H1 (cell line): Measurements from ENCODE around the gene SSU72. TPM values are rescaled to one million over a fixed set of nuclear protein-coding genes. Genes with fewer than 3 reads are reported as not detected.

Experiments used
- CTCF ChIA-PET: fragments of 300-600 bp; sonication (Branson Sonifier 250); formaldehyde crosslinking; loops from one replicate; lab custom pipeline; 2021; ENCODE audit not compliant: partially characterized antibody; lab: Charles Lee
- POLR2A ChIA-PET: fragments of 300-600 bp; sonication (Branson Sonifier 250); formaldehyde crosslinking; loops from one replicate; lab custom pipeline; 2021; ENCODE audit warnings: inconsistent platforms; ENCODE audit not compliant: partially characterized antibody; lab: Charles Lee
- DNase-seq, 2 experiments: peaks; one replicate each; pipeline versions ENCODE4 v3.0.0 to v3.0.0-alpha.2; 2010 to 2022; ENCODE audit warnings: low spot score in 2 of 2, low read depth in 1 of 2, mixed read lengths in 1 of 2
- FAIRE-seq: peaks from 2 replicates; lab custom pipeline; 2011; peaks lifted over from hg19 to GRCh38; lab: Jason Lieb, UNC
- H2AFZ ChIP-seq: 2 replicates; pipeline ENCODE4 v1.8.1; 2012; ENCODE audit warnings: low read length, inconsistent platforms
- H2AK5ac ChIP-seq: 2 replicates; pipeline ENCODE4 v1.6.1; 2013; ENCODE audit warnings: low read depth, low read length
- H2BK120ac ChIP-seq: replicated peaks from 2 replicates; pipeline ENCODE3; 2013; ENCODE audit warnings: low read depth, low read length, inconsistent platforms
- H2BK12ac ChIP-seq: 2 replicates; pipeline ENCODE4 v1.6.1; 2013; ENCODE audit warnings: low read depth, low read length
- H2BK15ac ChIP-seq: 2 replicates; pipeline ENCODE4 v1.6.1; 2013; ENCODE audit warnings: low read length
- H2BK20ac ChIP-seq: 2 replicates; pipeline ENCODE4 v1.6.1; 2013; ENCODE audit warnings: low read length
- H2BK5ac ChIP-seq: 2 replicates; pipeline ENCODE4 v1.6.1; 2013; ENCODE audit warnings: low read depth, low read length
- H3K14ac ChIP-seq: 2 replicates; pipeline ENCODE4 v1.6.1; 2013; ENCODE audit warnings: inconsistent platforms; ENCODE audit not compliant: insufficient read length
- H3K18ac ChIP-seq: 2 replicates; pipeline ENCODE4 v1.6.1; 2013; ENCODE audit warnings: low read length; ENCODE audit errors: extremely low read depth
- H3K23ac ChIP-seq: 2 replicates; pipeline ENCODE4 v1.6.1; 2013; ENCODE audit warnings: inconsistent platforms; ENCODE audit not compliant: insufficient read length
- H3K23me2 ChIP-seq: 2 replicates; pipeline ENCODE4 v1.6.1; 2013; ENCODE audit warnings: low read depth, low read length
- H3K27ac ChIP-seq: 2 replicates; pipeline ENCODE4 v1.6.1; 2011; ENCODE audit warnings: low read depth, low read length, inconsistent platforms
- H3K27me3 ChIP-seq, 4 experiments: replicated peaks in 1 of 4; 1 replicate in 1 of 4; 2 replicates in 3 of 4; pipeline versions ENCODE4 v1.6.1 to v1.8.1; 2011 to 2013; ENCODE audit warnings: low read length in 3 of 4, mild to moderate bottlenecking in 3 of 4, inconsistent platforms in 2 of 4, mixed read lengths in 2 of 4, moderate library complexity in 1 of 4; ENCODE audit not compliant: control insufficient read depth in 3 of 4, insufficient read depth in 3 of 4; ENCODE audit errors: extremely low read depth in 1 of 4
- H3K36me3 ChIP-seq, 4 experiments: 2 replicates each; pipeline versions ENCODE4 v1.6.1 to v1.8.1; 2011 to 2013; ENCODE audit warnings: mild to moderate bottlenecking in 4 of 4, low read length in 3 of 4, moderate library complexity in 2 of 4, control low read depth in 1 of 4, inconsistent platforms in 1 of 4; ENCODE audit not compliant: insufficient read depth in 4 of 4, control insufficient read depth in 2 of 4
- H3K4ac ChIP-seq: replicated peaks from 2 replicates; pipeline ENCODE3; 2013; ENCODE audit warnings: low read length, low read depth, mixed read lengths, inconsistent platforms; ENCODE audit not compliant: insufficient read length
- H3K4me1 ChIP-seq, 4 experiments: replicated peaks in 1 of 4; 1 replicate in 1 of 4; 2 replicates in 3 of 4; pipeline versions ENCODE4 v1.6.1 to v1.8.1; 2011 to 2013; ENCODE audit warnings: low read length in 3 of 4, inconsistent platforms in 2 of 4, mixed read lengths in 1 of 4; ENCODE audit not compliant: insufficient read depth in 4 of 4, control insufficient read depth in 3 of 4
- H3K4me2 ChIP-seq, 2 experiments: 2 replicates each; pipeline versions ENCODE4 v1.6.1 to v1.8.1; 2011 to 2013; ENCODE audit warnings: low read depth in 2 of 2, low read length in 2 of 2, control low read depth in 1 of 2, inconsistent platforms in 1 of 2, mild to moderate bottlenecking in 1 of 2; ENCODE audit not compliant: insufficient read depth in 1 of 2
- H3K4me3 ChIP-seq, 4 experiments: fragments of 200-600, 300-600 bp in 1 of 4; sonication (generic), shearing (Covaris generic), sonication (Bioruptor Twin) in 1 of 4; 2 replicates each; pipeline versions ENCODE4 v1.5.1 to v1.8.1; 2011 to 2016; ENCODE audit warnings: low read length in 4 of 4, low read depth in 3 of 4, control low read depth in 2 of 4, inconsistent platforms in 2 of 4, mild to moderate bottlenecking in 2 of 4, mixed read lengths in 1 of 4, moderate library complexity in 1 of 4; ENCODE audit not compliant: insufficient read depth in 2 of 4; ENCODE audit errors: extremely low read depth in 1 of 4
- H3K56ac ChIP-seq: replicated peaks from 2 replicates; pipeline ENCODE3; 2013; ENCODE audit warnings: low read depth, mild to moderate bottlenecking, mixed read lengths, low read length, inconsistent platforms; ENCODE audit not compliant: insufficient read length
- H3K79me1 ChIP-seq: 2 replicates; pipeline ENCODE4 v1.6.1; 2013; ENCODE audit warnings: low read depth, low read length, control low read depth
- H3K79me2 ChIP-seq, 2 experiments: 2 replicates each; pipeline versions ENCODE4 v1.6.1 to v1.8.1; 2012 to 2013; ENCODE audit warnings: low read length in 2 of 2, mild to moderate bottlenecking in 2 of 2, inconsistent platforms in 1 of 2; ENCODE audit not compliant: insufficient read depth in 2 of 2, control insufficient read depth in 1 of 2
- H3K9ac ChIP-seq, 4 experiments: replicated peaks in 1 of 4; 1 replicate in 1 of 4; 2 replicates in 3 of 4; pipeline versions ENCODE4 v1.6.1 to v1.8.1; 2011 to 2013; ENCODE audit warnings: low read depth in 3 of 4, low read length in 3 of 4, control low read depth in 2 of 4, mild to moderate bottlenecking in 2 of 4, moderate library complexity in 2 of 4, inconsistent platforms in 1 of 4; ENCODE audit errors: extremely low read depth in 1 of 4
- H3K9me3 ChIP-seq, 2 experiments: 2 replicates each; pipeline versions ENCODE4 v1.6.1 to v1.8.1; 2012 to 2013; ENCODE audit warnings: mild to moderate bottlenecking in 2 of 2, moderate library complexity in 2 of 2, control low read depth in 1 of 2, inconsistent platforms in 1 of 2, low read depth in 1 of 2, low read length in 1 of 2, mixed read lengths in 1 of 2; ENCODE audit not compliant: insufficient read depth in 2 of 2
- H4K20me1 ChIP-seq, 2 experiments: replicated peaks in 1 of 2; 2 replicates each; pipeline versions ENCODE3 to v1.8.1; 2011 to 2013; ENCODE audit warnings: inconsistent platforms in 2 of 2, low read length in 2 of 2, mild to moderate bottlenecking in 1 of 2; ENCODE audit not compliant: insufficient read depth in 2 of 2, control insufficient read depth in 1 of 2
- H4K5ac ChIP-seq: 2 replicates; pipeline ENCODE4 v1.6.1; 2013; ENCODE audit warnings: low read length, low read depth, mixed read lengths, inconsistent platforms; ENCODE audit not compliant: insufficient read length
- H4K8ac ChIP-seq: 2 replicates; pipeline ENCODE4 v1.8.0; 2013; ENCODE audit warnings: mild to moderate bottlenecking, moderate library complexity, low read length, inconsistent platforms; ENCODE audit not compliant: insufficient read depth; ENCODE audit errors: extremely low read depth
- H4K91ac ChIP-seq: replicated peaks from 2 replicates; pipeline ENCODE3; 2013; ENCODE audit warnings: low read length, mixed read lengths, inconsistent platforms; ENCODE audit not compliant: insufficient read length
- ASH2L ChIP-seq: fragments of 200-600, 300-600 bp; sonication (generic); IDR thresholded peaks from one replicate; pipeline ENCODE4 v1.7.1; 2017; ENCODE audit warnings: low read length
- CBX8 ChIP-seq: fragments of 300-800, 300-1000 bp; sonication (generic); IDR thresholded peaks from 2 replicates; pipeline ENCODE4 v1.7.1; 2016; ENCODE audit warnings: low read depth, low read length, borderline replicate concordance
- CEBPB ChIP-seq: IDR thresholded peaks from 2 replicates; pipeline ENCODE4 v1.6.1; 2012; ENCODE audit warnings: low read depth, low read length
- CREB1 ChIP-seq: IDR thresholded peaks from 2 replicates; pipeline ENCODE4 v1.6.1; 2012; ENCODE audit warnings: inconsistent platforms
- CTBP2 ChIP-seq: IDR thresholded peaks from 2 replicates; pipeline ENCODE4 v1.7.0; 2011; ENCODE audit warnings: borderline replicate concordance, mild to moderate bottlenecking, moderate library complexity, mixed read lengths, low read length; ENCODE audit not compliant: insufficient read depth, insufficient read length
- GABPA ChIP-seq: IDR thresholded peaks from 2 replicates; pipeline ENCODE4 v1.6.1; 2011; ENCODE audit warnings: mild to moderate bottlenecking, low read length, moderate library complexity, borderline replicate concordance; ENCODE audit not compliant: insufficient read depth
- POLR2AphosphoS5 ChIP-seq: IDR thresholded peaks from 2 replicates; pipeline ENCODE4 v1.6.1; 2011; ENCODE audit warnings: low read depth, low read length
- RAD21 ChIP-seq, 2 experiments: IDR thresholded peaks in 1 of 2; conservative IDR thresholded peaks in 1 of 2; 2 replicates each; pipeline ENCODE4 v1.6.1; 2011; ENCODE audit warnings: low read depth in 2 of 2, low read length in 2 of 2, improper control_type of control experiment in 1 of 2, inconsistent platforms in 1 of 2, mild to moderate bottlenecking in 1 of 2, moderate library complexity in 1 of 2
- SRF ChIP-seq: IDR thresholded peaks from 2 replicates; pipeline ENCODE4 v1.6.1; 2011; ENCODE audit warnings: mild to moderate bottlenecking, low read depth, low read length, moderate library complexity
- TCF12 ChIP-seq: IDR thresholded peaks from 2 replicates; pipeline ENCODE4 v1.6.1; 2011; ENCODE audit warnings: low read depth, mild to moderate bottlenecking, low read length
- YY1 ChIP-seq: IDR thresholded peaks from 2 replicates; pipeline ENCODE4 v1.6.1; 2011; ENCODE audit warnings: low read depth, mild to moderate bottlenecking, low read length
- ZNF274 ChIP-seq: IDR thresholded peaks from 2 replicates; pipeline ENCODE4 v1.7.0; 2012; ENCODE audit warnings: low read length, borderline replicate concordance; ENCODE audit errors: extremely low read depth
- WGBS, 2 experiments: shearing (Covaris generic) in 1 of 2; methylation state at CpG; one replicate each; pipeline versions ENCODE4 v1.1.6 to v1.1.7; 2013 to 2015; ENCODE audit warnings: low lambda C conversion rate in 2 of 2, mixed read lengths in 2 of 2, inconsistent platforms in 1 of 2, low coverage in 1 of 2, missing lambda C conversion rate in 1 of 2; ENCODE audit not compliant: insufficient replicate concordance in 2 of 2, insufficient coverage in 1 of 2, insufficient read length in 1 of 2; ENCODE audit errors: extremely low coverage in 1 of 2, missing lambda C conversion rate in 1 of 2; 5-methylcytosine and 5-hydroxymethylcytosine counted together
- polyA plus RNA-seq, 7 experiments: library from polyadenylated mRNA; depleted of rRNA in 3 of 7; stranded (reverse) in 5 of 7; unstranded in 2 of 7; fragments of >200 nt in 5 of 7; fragments of 200-250 nt in 2 of 7; gene quantifications; 1 replicate in 5 of 7; 2 replicates in 1 of 7; 4 replicates in 1 of 7; pipeline versions ENCODE4 v1.2.1 to v1.2.3, GENCODE V29; 2011 to 2013; ENCODE audit warnings: missing spikeins in 2 of 7, mixed read lengths in 2 of 7
- total RNA-seq: library from RNA; stranded (reverse); fragmentation: NEBNext Ultra II Directional; extraction: Animal tissue kit (Norgen Biotek cat#: 25700); gene quantifications from 2 replicates; pipeline ENCODE4 v1.2.1, GENCODE V29; 2021

The SSU72 gene
- total and polyA plus RNA-seq, 2 of the 8 experiments (the other 6 are each of a cell fraction or from before 2014, with no cell fraction given) = 110 to 165 TPM

- no peak within 1 kb of the TSS for H3K14ac ChIP-seq
- H3K18ac ChIP-seq = peak within 1 kb of the TSS; percentile 38; the same call in 1 of the 2 replicates
- peaks cover 0 to 2% of the 10 kb centered on the region in 2 experiments for H4K20me1 ChIP-seq
- no peak within 1 kb of the TSS for H2AK5ac ChIP-seq
- H2BK20ac ChIP-seq = no peak within 1 kb of the TSS
- H4K8ac ChIP-seq = peak within 1 kb of the TSS; percentile 93
- H2BK15ac ChIP-seq = no peak within 1 kb of the TSS
- H2BK12ac ChIP-seq = no peak within 1 kb of the TSS
- peak within 1 kb of the TSS; percentile 61 to 82 (median 76) for H3K4me3 ChIP-seq
- peak within 1 kb of the TSS; percentile 54 for H4K91ac ChIP-seq
- POLR2A ChIA-PET = interaction anchor here (0.6 to 1.6 kb wide), 7 partner anchors 12 to 201 kb away, joined by 3 to 5 read pairs (median 3); partner anchors contain the start of gene MRPL20
- no peaks in the 10 kb centered on the region for H3K27me3 ChIP-seq
- H3K79me1 ChIP-seq = no peaks in the 10 kb centered on the region
- FAIRE-seq (no peak), DNase-seq (peak; percentile 85 to 97)
- peak within 1 kb of the TSS; percentile 52 for H3K56ac ChIP-seq
- no peak within 1 kb of the TSS for H3K23ac ChIP-seq
- no peaks in the 10 kb centered on the region for H3K9me3 ChIP-seq
- CTCF ChIA-PET = no interaction called here
- H2BK120ac ChIP-seq = no peak within 1 kb of the TSS
- H4K5ac ChIP-seq = peak within 1 kb of the TSS; percentile 93
- no peaks in the 10 kb centered on the region for H3K36me3 ChIP-seq
- H3K4ac ChIP-seq = no peak within 1 kb of the TSS
- H3K27ac ChIP-seq = peak within 1 kb of the TSS; percentile 85
- no peaks in the 10 kb centered on the region; a peak in 1 of 7 replicates for H3K4me1 ChIP-seq
- peak within 1 kb of the TSS; percentile 70 to 78 for H3K4me2 ChIP-seq
- 1% methylated on average over 74 of the region's 99 CpGs; no CpG with 5 or more reads in 1 of the 2 experiments for WGBS, 2 experiments
- H3K79me2 ChIP-seq = peaks cover 0 to 2% of the 10 kb centered on the region in 2 experiments; a peak in 1 of 4 replicates
- H2AFZ ChIP-seq = peak within 1 kb of the TSS; percentile 14; the same call in 1 of the 2 replicates
- H3K23me2 ChIP-seq = peaks cover 2% of the 10 kb centered on the region; the same call in 1 of the 2 replicates
- H3K9ac ChIP-seq = peak within 1 kb of the TSS; percentile 51 to 88 (median 85)
- H2BK5ac ChIP-seq = no peak within 1 kb of the TSS
- TF ChIP-seq ASH2L (peak; percentile 50), CREB1 (peak; percentile 98), RAD21 (IDR thresholded peaks at IDR 0.05 in 1 of 2, conservative IDR thresholded peaks at IDR 0.05 in 1 of 2; ENCODE audit: low read depth in 2 of 2, low read length in 2 of 2) (no peak), POLR2AphosphoS5 (no peak), GABPA (peak; percentile 44; the same call in 1 of the 2 replicates), YY1 (no peak), CBX8 (no peak), SRF (peak; percentile 72), TCF12 (0 out of 2 replicates have a peak, but pooled peaks have one; percentile 59), CTBP2 (no peak), ZNF274 (no peak), CEBPB (no peak)
These were observed 63.0 kb downstream of the SSU72 start, which contains the start of gene ATAD3A for GRCh38 chr1:1511533-1512285. TSS of gene ATAD3A (plus strand) at chr1:1512162. CDS start at chr1:1512269, 107 bp downstream.
